Neural cell (in vitro differentiated cells): Measurements from ENCODE around the gene PVALEF. TPM values are rescaled to one million over a fixed set of nuclear protein-coding genes. Genes with fewer than 3 reads are reported as not detected.

Experiments used
- H2AFZ ChIP-seq: fragments of 200-600, 300-800 bp; sonication (generic), shearing (Covaris generic); 2 replicates; pipeline ENCODE4 v1.6.0; 2014; ENCODE audit warnings: low read depth, mild to moderate bottlenecking, antibody characterized with exemption, low read length, moderate library complexity
- H3F3A ChIP-seq: fragments of 200-600 bp; shearing (Covaris generic); 2 replicates; pipeline ENCODE4 v1.6.1; 2016; ENCODE audit warnings: mild to moderate bottlenecking, moderate library complexity, mixed read lengths, antibody characterized with exemption, low read length; ENCODE audit not compliant: insufficient read depth, poor library complexity, severe bottlenecking
- H3K27ac ChIP-seq: fragments of 200-600, 300-800 bp; sonication (generic), shearing (Covaris generic); 2 replicates; pipeline ENCODE4 v1.5.1; 2014; ENCODE audit warnings: mild to moderate bottlenecking, low read length, moderate library complexity
- H3K27me3 ChIP-seq: fragments of 300-800, 200-600 bp; sonication (generic), shearing (Covaris generic); 2 replicates; pipeline ENCODE4 v1.6.0; 2014; ENCODE audit warnings: mild to moderate bottlenecking, low read depth, low read length, moderate library complexity; ENCODE audit not compliant: insufficient read depth
- H3K36me3 ChIP-seq: fragments of 300-800, 200-600 bp; sonication (generic), shearing (Covaris generic); 2 replicates; pipeline ENCODE4 v1.5.1; 2014; ENCODE audit warnings: mild to moderate bottlenecking, antibody characterized with exemption, low read length, moderate library complexity; ENCODE audit not compliant: insufficient read depth
- H3K4me2 ChIP-seq: fragments of 300-800, 200-600 bp; sonication (generic), shearing (Covaris generic); 2 replicates; pipeline ENCODE4 v1.6.0; 2014; ENCODE audit warnings: mild to moderate bottlenecking, low read length
- H3K4me3 ChIP-seq: fragments of 300-800, 200-600 bp; sonication (generic), shearing (Covaris generic); 2 replicates; pipeline ENCODE4 v1.5.1; 2014; ENCODE audit warnings: mild to moderate bottlenecking, low read length, moderate library complexity
- H3K79me2 ChIP-seq: fragments of 200-600 bp; shearing (Covaris generic); replicated peaks from 2 replicates; pipeline ENCODE4 v1.6.0; 2014; ENCODE audit warnings: mild to moderate bottlenecking, low read length, moderate library complexity; ENCODE audit not compliant: insufficient read depth
- H3K9ac ChIP-seq: fragments of 300-800, 200-600 bp; sonication (generic), shearing (Covaris generic); 2 replicates; pipeline ENCODE4 v1.6.1; 2016; ENCODE audit warnings: mild to moderate bottlenecking, low read length, mixed read lengths
- H3K9me2 ChIP-seq: fragments of 200-600 bp; shearing (Covaris generic); 2 replicates; pipeline ENCODE4 v1.6.1; 2016; ENCODE audit warnings: mild to moderate bottlenecking, low read length, mixed read lengths; ENCODE audit not compliant: insufficient read depth
- H3K9me3 ChIP-seq: fragments of 200-600, 300-800 bp; sonication (generic), shearing (Covaris generic); 2 replicates; pipeline ENCODE4 v1.6.1; 2016; ENCODE audit warnings: mild to moderate bottlenecking, mixed run types, low read length, moderate library complexity, mixed read lengths
- H4K20me1 ChIP-seq: fragments of 200-600 bp; shearing (Covaris generic); 2 replicates; pipeline ENCODE4 v1.6.1; 2016; ENCODE audit warnings: mild to moderate bottlenecking, mixed run types; ENCODE audit not compliant: insufficient read depth
- CTCF ChIP-seq: fragments of 450-650 bp; IDR thresholded peaks from 2 replicates; pipeline ENCODE4 v1.5.1; 2014; ENCODE audit warnings: antibody characterized with exemption, mild to moderate bottlenecking, moderate library complexity; ENCODE audit not compliant: poor library complexity, severe bottlenecking
- EP300 ChIP-seq: fragments of 450-650 bp; conservative IDR thresholded peaks from 2 replicates; pipeline ENCODE4 v1.6.1; 2014; ENCODE audit warnings: antibody characterized with exemption, mild to moderate bottlenecking, moderate library complexity; ENCODE audit not compliant: poor library complexity, severe bottlenecking
- EZH2 ChIP-seq: fragments of 200-600, 300-800 bp; shearing (Covaris generic), sonication (generic); IDR thresholded peaks from 2 replicates; pipeline ENCODE4 v1.6.1; 2014; ENCODE audit warnings: antibody characterized with exemption, low read length, borderline replicate concordance, mild to moderate bottlenecking; ENCODE audit not compliant: insufficient read depth, poor library complexity, severe bottlenecking
- MXI1 ChIP-seq: fragments of 450-650 bp; conservative IDR thresholded peaks from 2 replicates; pipeline ENCODE4 v1.6.1; 2014; ENCODE audit warnings: antibody characterized with exemption, mild to moderate bottlenecking; ENCODE audit not compliant: poor library complexity, severe bottlenecking
- POLR2AphosphoS5 ChIP-seq: IDR thresholded peaks from 2 replicates; pipeline ENCODE4 v1.6.1; 2012
- RAD21 ChIP-seq: fragments of 450-650 bp; conservative IDR thresholded peaks from 2 replicates; pipeline ENCODE4 v1.6.1; 2014; ENCODE audit warnings: antibody characterized with exemption, mild to moderate bottlenecking, moderate library complexity
- REST ChIP-seq: IDR thresholded peaks from 2 replicates; pipeline ENCODE4 v1.6.1; 2012; ENCODE audit warnings: borderline replicate concordance
- SMC3 ChIP-seq: fragments of 450-650 bp; conservative IDR thresholded peaks from 2 replicates; pipeline ENCODE4 v1.6.1; 2014; ENCODE audit warnings: antibody characterized with exemption, mild to moderate bottlenecking, moderate library complexity; ENCODE audit not compliant: poor library complexity
- TAF1 ChIP-seq: IDR thresholded peaks from 2 replicates; pipeline ENCODE4 v1.6.1; 2012; ENCODE audit warnings: low read depth
- polyA plus RNA-seq: library from polyadenylated mRNA; depleted of rRNA; stranded (reverse); fragments of >200 nt; gene quantifications from 2 replicates; pipeline ENCODE4 v1.2.3, GENCODE V29; 2014

Gene PVALEF
- polyA plus RNA-seq, 1 donor from 2014 or later = not detected

GRCh38 chr17:81189016-81189415 is 23.7 kb downstream of the PVALEF start:
- no peak for TF ChIP-seq MXI1
- no peak for TF ChIP-seq SMC3
- no peak for TF ChIP-seq CTCF
- TF ChIP-seq RAD21 = no peak
- TF ChIP-seq EZH2 = no peak
- TF ChIP-seq TAF1 = no peak
- TF ChIP-seq EP300 = no peak
- TF ChIP-seq REST = no peak
- no peak for TF ChIP-seq POLR2AphosphoS5
- H3K9ac ChIP-seq = no peak overlapping the region
- no peak overlapping the region for H2AFZ ChIP-seq
- H3K9me3 ChIP-seq = no peaks in the 10 kb centered on the region
- H3K36me3 ChIP-seq = no peaks in the 10 kb centered on the region
- H3F3A ChIP-seq = no peaks in the 10 kb centered on the region
- no peak overlapping the region for H3K4me2 ChIP-seq
- H3K27ac ChIP-seq = no peak overlapping the region
- no peaks in the 10 kb centered on the region for H3K9me2 ChIP-seq
- H3K4me3 ChIP-seq = no peak overlapping the region
- H4K20me1 ChIP-seq = no peaks in the 10 kb centered on the region
- no peaks in the 10 kb centered on the region for H3K79me2 ChIP-seq
- no peaks in the 10 kb centered on the region for H3K27me3 ChIP-seq

GRCh38 chr17:81189670-81190530 is 24.6 kb downstream of the PVALEF start:
- no peaks in the 10 kb centered on the region for H3K9me2 ChIP-seq
- H3K4me2 ChIP-seq = no peak overlapping the region
- H3K79me2 ChIP-seq = no peaks in the 10 kb centered on the region
- no peak overlapping the region for H3K4me3 ChIP-seq
- H3K9ac ChIP-seq = no peak overlapping the region
- H3K9me3 ChIP-seq = no peaks in the 10 kb centered on the region
- no peak for TF ChIP-seq POLR2AphosphoS5
- TF ChIP-seq EZH2 = no peak
- TF ChIP-seq CTCF = no peak
- no peak for TF ChIP-seq TAF1
- TF ChIP-seq RAD21 = no peak
- no peak for TF ChIP-seq REST
- H4K20me1 ChIP-seq = no peaks in the 10 kb centered on the region
- no peaks in the 10 kb centered on the region for H3K27me3 ChIP-seq
- H3K27ac ChIP-seq = no peak overlapping the region
- H2AFZ ChIP-seq = no peak overlapping the region
- H3F3A ChIP-seq = no peaks in the 10 kb centered on the region
- no peaks in the 10 kb centered on the region for H3K36me3 ChIP-seq
